Urothelium cell line (cell line): ENCODE measurements around the gene NF2.

Experiments
- DNase-seq: peaks from one replicate; pipeline ENCODE4 v3.0.0; 2011; ENCODE audit warnings: low spot score, mixed read lengths
- FAIRE-seq: peaks from 2 replicates; lab custom pipeline; 2011; peaks lifted over from hg19 to GRCh38; lab: Jason Lieb, UNC

Gene NF2

DNA sequence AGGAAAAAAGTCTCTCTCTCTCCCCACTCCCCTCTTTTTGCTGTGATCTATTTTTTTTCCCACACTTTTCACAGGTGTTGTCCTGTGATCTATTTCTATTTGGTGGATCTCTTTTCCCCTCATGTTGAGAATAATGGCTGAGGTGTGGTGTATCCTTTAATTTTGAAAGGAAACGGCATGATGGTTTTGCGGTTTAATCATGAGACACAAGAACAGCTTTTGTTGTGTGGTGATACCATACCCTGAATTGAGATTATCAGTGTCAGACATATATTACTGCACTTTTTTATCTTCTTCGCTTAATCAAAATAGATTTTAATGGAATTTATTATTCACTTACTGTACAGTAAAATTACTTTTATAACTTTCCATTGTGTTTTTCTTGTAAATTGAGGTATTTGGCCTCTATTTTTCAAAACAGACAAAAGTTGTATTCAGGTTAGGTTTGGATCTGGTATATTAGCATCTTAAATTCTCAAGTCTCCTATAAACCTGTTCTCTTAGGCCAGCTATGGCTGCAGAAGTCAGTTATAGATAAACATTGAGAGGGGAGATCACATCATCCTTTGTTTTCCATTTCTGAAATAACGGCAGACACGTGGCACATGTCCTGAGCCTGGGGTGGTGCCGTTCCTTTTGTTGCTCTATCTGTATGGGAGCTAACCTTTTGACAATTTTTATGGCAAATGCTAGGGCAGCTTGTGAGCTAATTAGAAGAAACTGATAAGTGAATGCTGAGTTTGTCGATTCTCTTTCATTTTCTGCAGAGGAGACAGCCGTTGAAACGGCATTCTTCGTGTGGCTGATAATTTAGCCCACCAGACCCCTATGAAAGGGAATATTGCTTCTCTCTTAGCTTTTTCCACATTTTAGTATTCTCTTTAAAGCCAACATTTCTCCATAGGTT is 25.8 kb downstream of the NF2 start:
- DNase-seq: no peak
- FAIRE-seq: no peak

DNA sequence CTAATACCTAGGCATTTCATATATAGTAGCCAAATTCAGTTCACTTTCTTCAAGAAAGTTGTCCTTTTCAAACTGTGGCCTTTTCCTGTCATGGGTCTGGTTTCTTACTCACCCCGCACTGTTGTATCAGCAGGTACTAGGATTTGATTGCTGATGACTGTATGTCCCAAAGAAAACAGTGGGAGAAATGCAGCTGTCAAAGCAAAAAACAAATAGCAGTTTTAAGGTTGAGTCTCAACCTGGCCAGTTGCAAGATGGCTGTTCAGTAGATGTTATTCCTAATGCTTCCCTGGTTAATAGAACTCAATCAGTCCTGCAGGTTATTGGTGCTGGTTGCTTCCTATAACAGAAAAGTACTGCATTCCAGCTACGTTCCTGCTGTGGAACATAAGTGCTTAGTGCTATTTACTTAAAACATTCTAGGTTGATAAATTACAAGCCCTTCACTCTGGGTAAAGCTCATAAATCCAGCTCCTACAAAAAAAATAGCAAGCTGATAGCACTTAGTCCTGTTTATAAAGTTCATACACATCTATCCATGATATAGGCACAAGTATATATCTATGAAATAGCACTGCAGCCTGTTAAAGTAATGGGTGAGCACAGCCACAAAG is 26.6 kb downstream of the NF2 start:
- FAIRE-seq (peak; percentile 42), DNase-seq (no peak)

DNA sequence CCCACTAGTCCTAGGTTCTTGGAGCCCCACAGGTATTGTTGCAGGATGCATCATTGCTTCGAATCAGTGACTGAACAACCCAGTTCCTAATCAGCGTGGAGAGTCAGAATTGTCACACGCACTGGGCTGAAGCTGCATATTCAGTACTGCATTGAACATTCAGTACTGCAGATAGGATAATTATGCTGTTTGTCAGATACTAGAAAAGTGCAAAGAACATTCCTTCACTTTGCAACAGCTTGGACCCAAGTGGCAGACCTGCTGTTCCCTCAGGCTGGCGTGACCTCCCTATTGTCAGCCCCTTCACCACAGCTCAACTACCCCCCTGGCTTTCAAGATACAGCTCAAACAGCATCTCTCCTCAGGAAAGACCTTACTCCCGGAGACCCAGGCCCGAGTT is 27.6 kb downstream of the NF2 start:
- DNase-seq: no peak
- no peak for FAIRE-seq

DNA sequence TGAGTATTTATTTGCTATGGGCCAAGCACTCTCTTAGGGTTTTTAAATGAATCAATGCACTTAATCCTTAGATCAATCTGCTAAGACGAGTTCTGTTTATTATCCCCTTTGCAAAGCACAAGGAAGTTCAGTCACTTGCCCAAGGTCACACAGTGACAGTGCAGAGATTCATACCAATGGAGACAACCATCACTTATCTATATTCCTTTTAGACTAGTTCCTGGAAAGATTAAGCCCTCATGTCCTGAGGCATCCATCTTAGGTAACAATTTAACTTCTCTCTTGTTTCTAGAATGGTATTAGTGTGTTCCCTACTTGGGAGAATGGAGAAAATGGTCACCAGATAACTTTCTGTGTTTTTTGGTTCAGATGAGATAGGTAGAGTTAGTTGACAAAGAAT is 28.3 kb downstream of the NF2 start:
- no peak for FAIRE-seq

DNA sequence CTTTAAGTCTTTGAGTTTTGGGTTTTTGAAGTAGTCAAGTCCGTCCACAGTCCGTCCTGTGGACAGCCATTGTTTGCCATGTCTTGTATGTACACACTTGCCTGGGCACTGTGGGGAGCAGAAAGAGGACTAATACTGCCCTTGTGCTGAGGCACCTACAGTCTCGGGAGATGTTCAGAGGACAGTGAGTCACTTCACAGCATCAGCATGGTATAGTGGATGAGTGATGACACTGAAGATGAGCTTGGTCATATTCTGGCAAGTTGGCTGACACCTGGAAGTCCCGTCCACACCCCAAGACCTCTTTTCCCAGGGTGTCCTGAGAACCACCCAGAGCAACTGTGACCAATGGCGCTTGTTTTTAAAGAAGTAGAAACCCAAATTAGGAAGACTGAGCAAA is 29.2 kb downstream of the NF2 start:
- FAIRE-seq: peak; percentile 74
- no peak for DNase-seq

More for the DNA sequence above, 28.3 kb downstream of the NF2 start:
- no peak for DNase-seq

DNA sequence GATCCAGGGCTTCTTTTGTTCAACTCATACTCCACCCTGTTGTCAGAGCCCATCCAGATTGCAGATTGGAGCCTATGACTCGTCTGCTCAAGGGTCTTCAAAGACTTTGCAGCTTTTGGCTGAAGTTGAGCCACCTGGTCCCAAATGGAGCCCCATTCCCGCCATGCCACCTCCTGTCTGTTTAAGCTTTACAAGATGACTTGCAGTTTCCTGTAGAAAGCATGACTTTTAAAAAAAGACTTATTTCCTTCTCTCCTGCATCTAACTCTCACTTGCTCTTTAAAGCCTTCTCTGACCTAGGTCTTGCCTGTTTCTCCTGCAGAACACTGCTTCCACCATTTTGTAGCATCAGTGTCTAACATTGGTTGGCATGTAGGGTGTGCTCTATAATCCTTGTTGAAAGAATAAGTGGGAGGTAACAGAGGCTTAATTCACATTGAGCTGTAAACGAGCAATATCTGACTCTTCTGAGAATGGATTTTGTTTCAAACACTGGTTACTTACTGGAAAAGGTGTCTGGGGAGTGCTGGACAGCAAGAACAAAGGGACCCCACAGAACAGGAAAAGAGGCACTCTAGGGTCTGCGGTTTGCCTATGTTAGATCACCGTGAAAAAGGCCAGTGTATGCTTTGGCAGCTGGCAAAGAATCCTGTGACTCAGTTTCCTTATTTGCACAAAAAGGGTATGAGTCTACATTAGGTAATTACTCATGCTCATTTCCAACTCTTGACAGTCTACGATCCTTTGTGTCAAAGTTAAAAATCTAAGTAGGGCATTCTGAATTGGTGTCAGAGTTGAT is 30.3 kb downstream of the NF2 start:
- DNase-seq (peak; percentile 30), FAIRE-seq (no peak)

DNA sequence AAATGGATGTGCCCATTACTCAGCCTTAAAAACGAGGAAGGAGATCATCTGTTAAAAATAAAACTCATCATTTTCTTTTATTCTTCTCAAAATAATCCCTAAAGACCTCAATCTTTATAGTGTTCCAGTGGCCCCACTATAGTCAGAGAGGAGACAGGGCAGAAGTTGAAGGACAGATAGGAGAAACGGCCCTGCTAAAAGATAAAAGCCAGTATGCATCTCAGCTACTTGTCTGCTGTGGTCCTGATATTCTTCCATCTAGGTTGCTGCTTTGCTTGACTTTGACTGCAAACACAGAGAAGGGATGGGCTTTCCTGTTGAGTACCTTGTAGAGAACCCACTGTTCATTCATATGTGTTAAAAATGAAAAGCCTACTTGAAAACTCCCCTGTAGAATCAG is 31.4 kb downstream of the NF2 start:
- DNase-seq (no peak), FAIRE-seq (no peak)

DNA sequence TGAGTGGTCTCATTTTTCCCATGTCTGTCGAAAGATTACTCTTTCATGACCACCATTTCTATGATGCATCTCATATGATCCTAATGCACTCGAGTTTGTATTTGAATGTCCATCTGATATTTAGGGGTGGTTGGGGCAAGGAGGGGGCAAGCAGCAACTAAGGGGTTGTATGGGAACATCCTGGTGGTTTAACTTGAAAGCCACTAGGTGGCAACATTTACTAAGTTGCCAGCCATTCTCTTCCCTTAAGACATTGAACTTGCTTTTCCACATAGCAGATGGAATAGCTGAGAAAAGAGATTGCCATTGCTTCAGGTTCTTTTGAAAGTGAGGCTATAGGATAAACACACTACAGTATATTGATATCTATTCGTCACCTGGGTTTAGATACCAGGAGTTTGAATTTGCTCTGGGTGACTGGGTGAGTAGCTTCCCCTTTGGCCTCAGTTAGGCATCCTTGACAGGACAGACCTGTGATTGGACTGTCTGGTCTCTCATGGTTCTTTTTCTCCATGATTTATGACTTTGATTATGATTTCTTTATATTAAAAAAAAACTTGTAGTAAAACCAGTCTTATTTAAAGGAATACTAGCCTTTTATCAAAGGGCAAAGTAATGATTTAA is 32.4 kb downstream of the NF2 start:
- FAIRE-seq (peak; percentile 83), DNase-seq (peak; percentile 52)

DNA sequence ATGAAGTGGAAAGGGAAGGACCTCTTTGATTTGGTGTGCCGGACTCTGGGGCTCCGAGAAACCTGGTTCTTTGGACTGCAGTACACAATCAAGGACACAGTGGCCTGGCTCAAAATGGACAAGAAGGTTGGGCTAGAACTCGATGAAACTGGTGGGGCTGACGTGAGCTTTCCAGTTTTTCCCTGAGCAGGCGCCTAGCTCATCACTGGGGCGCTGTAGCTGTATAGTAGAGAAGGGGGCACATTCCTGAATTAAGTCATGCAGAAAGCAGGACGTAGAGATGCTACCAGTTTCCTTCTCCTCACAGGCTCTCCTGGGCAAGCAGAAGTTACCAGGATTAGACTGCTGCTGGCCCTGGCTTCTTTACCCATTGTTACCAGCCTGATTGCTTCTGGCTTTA is 33.3 kb downstream of the NF2 start:
- DNase-seq (no peak), FAIRE-seq (no peak)

DNA sequence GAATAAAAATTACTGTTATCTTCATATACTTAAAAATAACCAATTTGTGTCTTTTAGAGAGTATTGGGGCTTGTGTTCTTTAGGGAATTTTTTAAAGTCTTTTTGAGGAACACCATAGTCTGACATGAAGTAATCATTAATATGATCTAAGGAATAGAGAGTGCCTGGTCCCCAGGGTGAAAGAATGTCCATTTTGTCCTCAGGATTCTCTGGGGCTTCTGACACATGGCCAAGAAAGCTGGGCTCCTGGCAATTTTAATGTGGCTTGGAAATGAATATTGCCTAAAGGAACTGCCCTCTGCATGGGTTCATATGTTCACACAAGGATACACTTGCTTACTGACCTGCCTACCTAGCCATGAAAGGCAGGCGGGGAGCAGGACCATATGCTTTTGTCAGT is 33.7 kb downstream of the NF2 start:
- no peak for FAIRE-seq
- DNase-seq: no peak

DNA sequence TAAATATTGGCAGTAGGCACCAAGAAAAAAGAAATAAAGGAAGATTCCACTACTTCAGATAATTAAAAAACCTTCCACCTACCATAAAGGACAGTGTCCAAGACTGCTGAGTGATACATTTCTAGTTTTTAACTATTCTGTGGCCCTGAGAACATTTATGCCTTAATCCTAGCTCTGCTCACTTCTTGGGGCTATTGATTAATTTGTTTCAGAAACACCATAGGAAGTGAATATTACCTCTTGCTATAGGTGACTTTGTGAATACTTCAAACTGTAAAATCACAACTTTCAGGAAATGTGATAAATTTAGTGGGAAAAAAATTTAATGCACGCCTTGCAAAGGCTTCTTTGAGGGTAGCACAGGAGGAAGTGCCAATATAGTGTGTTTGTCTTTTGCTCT is 35.2 kb downstream of the NF2 start:
- no peak for DNase-seq
- FAIRE-seq: no peak

DNA sequence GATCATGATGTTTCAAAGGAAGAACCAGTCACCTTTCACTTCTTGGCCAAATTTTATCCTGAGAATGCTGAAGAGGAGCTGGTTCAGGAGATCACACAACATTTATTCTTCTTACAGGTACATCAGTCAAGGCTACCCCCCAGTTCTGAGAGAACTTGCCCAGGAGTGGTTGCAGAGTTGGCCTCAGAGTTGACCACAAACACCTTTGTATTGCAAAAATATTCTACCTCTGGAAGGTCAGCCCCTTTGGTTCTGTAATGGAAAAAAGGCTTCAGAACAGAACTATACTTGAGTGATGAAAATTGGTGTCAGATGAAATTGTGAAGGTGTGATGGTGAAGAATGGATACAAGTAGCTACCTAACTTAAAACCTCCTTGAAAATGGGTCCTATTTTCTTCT is 35.7 kb downstream of the NF2 start:
- FAIRE-seq (no peak), DNase-seq (no peak)

DNA sequence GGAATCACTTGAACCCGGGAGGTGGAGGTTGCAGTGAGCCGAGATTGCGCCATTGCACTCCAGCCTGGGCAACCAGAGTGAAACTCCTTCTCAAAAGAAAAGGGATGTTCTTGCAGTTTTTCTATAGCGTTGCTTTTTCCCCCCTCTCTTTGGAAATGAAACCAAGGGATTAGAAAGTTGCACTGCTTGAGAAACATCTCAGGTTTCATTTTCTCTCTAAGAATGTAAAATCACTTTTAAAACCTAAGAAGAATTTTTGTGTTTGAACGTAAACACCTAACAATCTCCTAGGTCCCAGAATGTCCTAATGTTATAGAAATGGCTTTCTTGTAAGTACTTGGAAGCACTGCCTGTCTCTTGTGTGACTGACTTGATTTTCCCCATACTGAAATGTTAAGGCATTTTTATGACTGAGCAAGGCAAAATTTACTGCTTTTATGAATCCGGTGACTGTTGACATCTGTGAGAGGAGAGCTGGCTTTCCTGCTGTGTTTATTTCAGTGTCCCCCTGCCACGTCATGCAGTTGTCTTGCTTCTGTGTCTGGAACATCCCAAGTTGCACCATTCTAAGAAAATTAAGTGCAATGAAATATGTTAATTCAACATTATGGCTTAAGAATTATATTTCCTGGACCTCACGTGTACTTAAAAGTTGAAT is 37.7 kb downstream of the NF2 start:
- DNase-seq: no peak
- no peak for FAIRE-seq

DNA sequence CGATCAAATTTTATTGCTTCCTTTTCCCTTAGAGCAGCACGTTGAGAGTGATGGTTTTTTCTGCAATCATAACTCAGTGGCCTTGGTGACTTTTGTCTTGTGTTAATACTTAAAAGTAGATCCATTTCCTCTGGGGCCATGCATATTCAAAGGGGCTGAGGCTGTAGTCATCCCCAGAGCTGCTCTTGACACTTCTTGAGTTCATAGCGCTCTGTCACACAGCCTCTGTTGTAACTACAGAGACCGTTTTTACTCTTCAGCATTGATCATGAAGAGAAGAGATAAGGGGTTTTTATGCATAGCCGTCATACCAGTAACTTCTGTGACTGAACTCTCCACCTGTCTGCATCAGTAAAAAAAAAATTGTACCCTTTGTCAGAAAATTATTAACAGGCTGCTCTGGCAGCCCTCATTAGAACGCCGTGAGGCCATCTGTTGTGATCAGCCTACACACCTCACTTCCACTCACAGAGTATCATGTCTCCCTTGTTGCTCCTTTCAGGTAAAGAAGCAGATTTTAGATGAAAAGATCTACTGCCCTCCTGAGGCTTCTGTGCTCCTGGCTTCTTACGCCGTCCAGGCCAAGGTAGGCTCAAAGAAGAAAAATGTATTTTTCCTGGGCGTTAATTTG is 38.4 kb downstream of the NF2 start:
- FAIRE-seq: no peak
- DNase-seq: no peak

DNA sequence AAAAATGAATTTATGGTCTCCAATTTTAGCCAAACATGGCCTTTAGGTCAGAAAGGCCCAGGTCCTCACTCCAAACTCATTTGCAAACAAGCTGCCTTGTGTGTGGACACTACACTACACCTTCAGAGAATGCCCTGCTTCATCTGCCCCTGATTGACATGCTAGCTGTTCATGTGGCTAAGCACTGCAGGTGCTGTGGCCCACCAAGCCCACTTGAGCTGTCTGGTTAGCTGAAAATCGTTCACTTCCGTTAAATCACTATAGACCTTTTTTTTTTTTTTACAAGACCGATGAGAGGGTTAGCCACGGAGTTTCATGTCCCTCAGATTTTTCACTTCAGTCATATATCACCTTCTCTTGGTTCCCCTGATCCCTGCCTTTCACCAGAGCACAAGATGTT is 39.3 kb downstream of the NF2 start:
- DNase-seq: no peak
- FAIRE-seq: no peak

DNA sequence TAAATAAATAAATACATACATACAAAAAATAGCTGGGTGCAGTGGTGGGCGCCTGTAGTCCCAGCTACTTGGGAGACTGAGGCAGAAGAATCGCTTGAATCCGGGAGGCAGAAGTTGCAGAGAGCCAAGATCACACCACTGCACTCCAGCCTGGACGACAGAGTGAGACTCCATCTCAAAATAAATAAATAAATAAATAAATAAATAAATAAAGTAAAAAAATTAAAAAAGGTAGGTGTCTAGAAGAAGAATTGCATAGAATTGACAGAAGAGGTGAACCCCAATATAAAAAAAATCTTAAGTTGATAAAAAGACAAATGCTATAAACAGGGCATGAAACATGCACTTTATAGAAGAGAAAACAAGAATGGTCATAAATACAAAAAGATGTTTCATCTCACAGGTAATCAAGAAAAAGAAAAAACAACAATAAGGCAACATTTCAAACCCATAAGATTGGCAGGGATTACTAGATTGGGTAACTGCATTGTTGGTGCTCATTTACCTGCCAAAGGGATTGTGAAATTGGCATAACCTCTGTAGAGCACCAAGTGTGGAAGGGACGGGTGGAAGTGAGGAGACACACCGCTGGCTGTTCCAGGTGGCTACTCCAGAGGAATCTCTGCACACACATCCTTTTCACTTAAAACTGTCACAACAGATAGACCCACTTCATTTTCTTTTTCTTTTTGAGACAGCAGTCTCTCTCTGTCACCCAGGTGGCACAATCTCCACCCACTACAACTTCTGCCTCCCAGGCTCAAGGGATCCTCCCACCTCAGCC is 44.7 kb downstream of the NF2 start:
- no peak for DNase-seq
- no peak for FAIRE-seq

DNA sequence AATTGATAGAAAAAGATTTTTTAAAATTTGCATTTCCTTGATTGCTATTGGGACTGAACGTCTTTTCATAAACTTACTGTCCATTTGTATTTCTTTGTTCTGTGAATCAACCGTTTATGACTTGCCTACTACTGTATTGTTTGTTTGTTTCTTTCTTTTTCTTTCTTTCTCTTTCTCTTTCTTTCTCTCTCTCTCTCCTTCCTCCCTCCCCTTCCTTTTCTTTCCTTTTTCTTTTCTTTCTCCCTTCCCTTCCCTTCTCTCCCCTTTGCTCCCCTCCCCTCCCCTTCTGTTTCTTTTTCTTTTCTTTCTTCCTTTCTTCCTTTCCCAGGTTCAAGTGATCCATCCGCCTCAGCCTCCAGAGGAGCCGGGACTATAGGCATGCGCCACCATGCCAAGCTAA is 46.9 kb downstream of the NF2 start:
- FAIRE-seq (no peak), DNase-seq (no peak)

DNA sequence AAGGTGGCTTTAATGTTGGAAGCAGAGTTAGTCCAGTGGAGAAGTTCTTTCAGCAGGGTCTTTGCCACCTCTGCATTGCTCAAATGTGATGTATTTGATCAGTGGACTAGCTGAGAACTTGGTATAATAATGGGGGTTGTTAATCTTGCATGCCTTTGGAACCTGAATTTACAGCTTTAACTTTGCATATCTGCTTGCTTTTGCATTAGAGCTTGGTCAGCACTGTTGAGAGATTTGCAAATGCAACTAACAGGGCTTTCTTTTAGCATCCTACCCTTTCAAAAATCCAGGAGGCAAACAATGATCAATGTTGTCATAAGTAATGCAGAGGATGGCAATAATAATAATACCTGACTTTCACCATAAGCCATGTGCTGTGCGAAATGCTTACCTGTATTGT is 48.2 kb downstream of the NF2 start:
- FAIRE-seq (no peak), DNase-seq (no peak)

DNA sequence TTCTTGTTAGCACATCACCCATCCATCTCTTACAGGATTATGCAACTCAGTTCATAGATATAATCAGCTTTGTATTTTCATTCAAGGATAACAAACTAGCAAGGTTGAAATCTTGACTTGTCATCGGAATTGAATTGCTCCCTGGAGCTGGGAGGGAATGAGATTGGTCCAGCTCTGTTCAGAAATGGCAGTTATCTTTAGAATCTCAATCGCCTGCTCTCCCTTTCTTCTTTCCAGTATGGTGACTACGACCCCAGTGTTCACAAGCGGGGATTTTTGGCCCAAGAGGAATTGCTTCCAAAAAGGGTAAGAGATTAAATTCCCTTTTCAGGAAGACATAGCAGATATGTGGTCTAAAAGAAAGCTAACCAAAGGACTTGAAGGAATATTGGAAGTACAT is 51.0 kb downstream of the NF2 start:
- no peak for FAIRE-seq
- no peak for DNase-seq

DNA sequence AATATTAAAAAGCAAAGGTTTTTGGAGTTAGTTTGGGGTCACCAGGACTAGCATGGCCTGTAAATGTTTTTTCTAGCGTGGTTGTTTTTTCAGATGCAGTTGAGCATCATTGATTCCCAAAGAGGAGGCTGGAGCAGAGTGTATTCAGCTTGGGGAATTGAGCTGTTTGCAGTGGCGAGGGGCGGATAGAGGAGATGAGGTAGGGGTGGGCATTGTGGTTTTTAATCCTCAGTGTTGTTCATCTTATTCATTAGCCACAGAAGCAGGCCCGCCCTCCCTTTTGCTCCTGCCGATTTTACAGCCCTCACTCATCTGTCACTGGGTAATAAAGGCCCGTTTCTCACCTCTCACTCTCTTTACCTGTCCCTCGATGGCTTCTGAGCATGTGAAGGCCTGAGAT is 51.4 kb downstream of the NF2 start:
- FAIRE-seq: no peak
- DNase-seq: no peak
